K562 (cell line): ENCODE measurements around the gene ANKRD13A. TPM values are rescaled to one million over a fixed set of nuclear protein-coding genes. Genes with fewer than 3 reads are reported as not detected.

ENCODE experiments used
- CBX1 ChIP-seq: sonication (generic); IDR thresholded peaks from 2 replicates; pipeline ENCODE4 v1.6.1; 2016; ENCODE audit warnings: antibody characterized with exemption, low read depth, mild to moderate bottlenecking
- POLR2H ChIP-seq: IDR thresholded peaks from 2 replicates; pipeline ENCODE4 v1.6.1; 2016; ENCODE audit warnings: missing genetic modification characterization, low read depth, mild to moderate bottlenecking, control low read depth, missing compliant biosample characterization, moderate library complexity
- RBBP5 ChIP-seq: fragments of 200-600 bp; sonication (generic); IDR thresholded peaks from 2 replicates; pipeline ENCODE4 v1.6.1; 2012; ENCODE audit warnings: borderline replicate concordance, mild to moderate bottlenecking, low read length, control low read depth, inconsistent platforms; ENCODE audit not compliant: insufficient read depth, poor library complexity, severe bottlenecking
- SMARCE1 ChIP-seq: fragments of 450-650 bp; IDR thresholded peaks from 2 replicates; pipeline ENCODE4 v1.7.1; 2016; ENCODE audit warnings: mild to moderate bottlenecking
- TAF9B ChIP-seq: fragments of 450-650 bp; IDR thresholded peaks from 2 replicates; pipeline ENCODE4 v1.6.1; 2018; ENCODE audit warnings: mild to moderate bottlenecking; ENCODE audit not compliant: partially characterized antibody
- ZEB2 ChIP-seq: fragments of 450-650 bp; IDR thresholded peaks from 2 replicates; pipeline ENCODE4 v1.6.1; 2016
- polyA plus RNA-seq, 8 experiments: library from polyadenylated mRNA; depleted of rRNA in 4 of 8; stranded (reverse) in 5 of 8; unstranded in 3 of 8; fragments of >200 nt; fragmentation: Nextera tagmentation in 2 of 8; fragmentation: Illumina TruSeq in 1 of 8; extraction: Ambion mirVana in 2 of 8; extraction: Trizol in 1 of 8; gene quantifications; 2 replicates each; pipeline versions ENCODE4 v1.2.1 to v1.2.3, GENCODE V29; 2011 to 2014; ENCODE audit warnings: inconsistent platforms in 1 of 8, missing spikeins in 1 of 8
- total RNA-seq, 7 experiments: library from RNA; depleted of rRNA in 6 of 7; stranded (reverse); fragments of >200 nt in 6 of 7; fragmentation: Illumina TruSeq in 2 of 7; extraction: Trizol in 2 of 7; gene quantifications; 2 replicates each; pipeline versions ENCODE4 v1.2.1 to v1.2.3, GENCODE V29; 2011 to 2021; ENCODE audit warnings: low replicate concordance in 1 of 7
- TF ChIP-seq, protein P1 (sequence below), 2 experiments: IDR thresholded peaks; 2 replicates each; pipeline ENCODE4 v1.6.1; 2011; ENCODE audit warnings: borderline replicate concordance in 1 of 2, control low read depth in 1 of 2, low read depth in 1 of 2, low read length in 1 of 2, mild to moderate bottlenecking in 1 of 2, mixed read lengths in 1 of 2, moderate library complexity in 1 of 2; ENCODE audit not compliant: insufficient read depth in 1 of 2, insufficient read length in 1 of 2, poor library complexity in 1 of 2, severe bottlenecking in 1 of 2; ENCODE audit errors: extremely low read depth in 1 of 2
- TF ChIP-seq, protein P2 (sequence below): sonication (generic); formaldehyde crosslinking; IDR thresholded peaks from 2 replicates; pipeline ENCODE4 v1.8.1; 2023; ENCODE audit warnings: mild to moderate bottlenecking, missing genetic modification reagents
- TF ChIP-seq, protein P3 (sequence below): fragments of 200-600 bp; sonication (generic); IDR thresholded peaks from one replicate; pipeline ENCODE4 v1.6.1; 2012; ENCODE audit warnings: mild to moderate bottlenecking, low read depth, low read length, inconsistent platforms

The ANKRD13A gene
- total and polyA plus RNA-seq, 9 of the 15 experiments (the other 6 are each of a cell fraction or from before 2014, with no cell fraction given) = 5.0 to 55.0 (median 41.5) TPM

DNA sequence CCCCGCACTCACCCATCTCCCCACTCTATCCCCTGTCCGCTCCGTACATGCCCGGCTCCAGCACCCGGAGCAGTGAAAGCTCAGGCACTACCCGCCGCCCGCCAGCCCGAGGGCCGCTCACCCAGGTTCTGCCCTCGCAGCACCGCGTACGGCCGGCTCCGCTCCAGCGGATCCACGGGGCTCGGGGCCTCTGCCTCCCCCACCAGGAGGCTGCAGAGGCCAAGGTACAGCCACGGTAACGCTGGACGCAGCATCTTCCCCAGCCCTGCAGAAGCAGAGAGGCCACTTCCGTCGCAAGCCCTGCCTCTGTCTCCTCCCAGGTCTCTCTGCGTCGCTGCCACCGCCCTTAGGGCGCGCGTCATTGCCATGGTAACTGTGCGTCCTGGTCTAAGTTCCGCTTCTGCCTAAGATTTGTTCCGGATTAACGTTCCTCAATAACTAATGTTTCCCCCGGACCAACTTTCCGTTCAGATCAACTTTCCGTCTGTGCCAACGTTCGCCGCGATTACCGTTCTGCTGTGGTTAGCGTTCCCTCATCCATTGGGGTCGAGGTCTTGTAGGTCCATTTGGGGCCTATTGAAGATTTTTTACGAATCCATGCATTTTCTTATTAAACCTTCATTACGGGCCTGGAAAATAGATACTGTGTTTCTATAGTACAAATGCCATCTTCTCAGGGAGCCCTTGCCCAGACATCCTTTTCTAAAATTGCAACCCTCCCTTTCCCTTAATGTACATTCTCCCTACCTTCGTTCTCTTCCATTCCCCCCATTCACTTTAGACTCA is 49.2 kb downstream of the ANKRD13A start, which contains the start of gene C12orf76 (continued):
- TF ChIP-seq, protein P1, sequence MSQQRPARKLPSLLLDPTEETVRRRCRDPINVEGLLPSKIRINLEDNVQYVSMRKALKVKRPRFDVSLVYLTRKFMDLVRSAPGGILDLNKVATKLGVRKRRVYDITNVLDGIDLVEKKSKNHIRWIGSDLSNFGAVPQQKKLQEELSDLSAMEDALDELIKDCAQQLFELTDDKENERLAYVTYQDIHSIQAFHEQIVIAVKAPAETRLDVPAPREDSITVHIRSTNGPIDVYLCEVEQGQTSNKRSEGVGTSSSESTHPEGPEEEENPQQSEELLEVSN (IDR thresholded peaks at IDR 0.05; ENCODE audit: borderline replicate concordance in 1 of 2, extremely low read depth in 1 of 2, insufficient read depth in 1 of 2, insufficient read length in 1 of 2, low read depth in 1 of 2, low read length in 1 of 2, poor library complexity in 1 of 2, severe bottlenecking in 1 of 2) = peak in 1 of 2 experiments; percentile 29
- TF ChIP-seq ZEB2 (peak; percentile 98), TAF9B (peak; percentile 11), RBBP5 (peak; percentile 71), SMARCE1 (peak; percentile 38; the same call in 1 of the 2 replicates), POLR2H (peak; percentile 76), CBX1 (peak; percentile 60; the same call in 1 of the 2 replicates)
- TF ChIP-seq, protein P2, sequence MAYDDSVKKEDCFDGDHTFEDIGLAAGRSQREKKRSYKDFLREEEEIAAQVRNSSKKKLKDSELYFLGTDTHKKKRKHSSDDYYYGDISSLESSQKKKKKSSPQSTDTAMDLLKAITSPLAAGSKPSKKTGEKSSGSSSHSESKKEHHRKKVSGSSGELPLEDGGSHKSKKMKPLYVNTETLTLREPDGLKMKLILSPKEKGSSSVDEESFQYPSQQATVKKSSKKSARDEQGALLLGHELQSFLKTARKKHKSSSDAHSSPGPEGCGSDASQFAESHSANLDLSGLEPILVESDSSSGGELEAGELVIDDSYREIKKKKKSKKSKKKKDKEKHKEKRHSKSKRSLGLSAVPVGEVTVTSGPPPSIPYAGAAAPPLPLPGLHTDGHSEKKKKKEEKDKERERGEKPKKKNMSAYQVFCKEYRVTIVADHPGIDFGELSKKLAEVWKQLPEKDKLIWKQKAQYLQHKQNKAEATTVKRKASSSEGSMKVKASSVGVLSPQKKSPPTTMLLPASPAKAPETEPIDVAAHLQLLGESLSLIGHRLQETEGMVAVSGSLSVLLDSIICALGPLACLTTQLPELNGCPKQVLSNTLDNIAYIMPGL (CRISPR knock-in tag) = no peak
- TF ChIP-seq, protein P3, sequence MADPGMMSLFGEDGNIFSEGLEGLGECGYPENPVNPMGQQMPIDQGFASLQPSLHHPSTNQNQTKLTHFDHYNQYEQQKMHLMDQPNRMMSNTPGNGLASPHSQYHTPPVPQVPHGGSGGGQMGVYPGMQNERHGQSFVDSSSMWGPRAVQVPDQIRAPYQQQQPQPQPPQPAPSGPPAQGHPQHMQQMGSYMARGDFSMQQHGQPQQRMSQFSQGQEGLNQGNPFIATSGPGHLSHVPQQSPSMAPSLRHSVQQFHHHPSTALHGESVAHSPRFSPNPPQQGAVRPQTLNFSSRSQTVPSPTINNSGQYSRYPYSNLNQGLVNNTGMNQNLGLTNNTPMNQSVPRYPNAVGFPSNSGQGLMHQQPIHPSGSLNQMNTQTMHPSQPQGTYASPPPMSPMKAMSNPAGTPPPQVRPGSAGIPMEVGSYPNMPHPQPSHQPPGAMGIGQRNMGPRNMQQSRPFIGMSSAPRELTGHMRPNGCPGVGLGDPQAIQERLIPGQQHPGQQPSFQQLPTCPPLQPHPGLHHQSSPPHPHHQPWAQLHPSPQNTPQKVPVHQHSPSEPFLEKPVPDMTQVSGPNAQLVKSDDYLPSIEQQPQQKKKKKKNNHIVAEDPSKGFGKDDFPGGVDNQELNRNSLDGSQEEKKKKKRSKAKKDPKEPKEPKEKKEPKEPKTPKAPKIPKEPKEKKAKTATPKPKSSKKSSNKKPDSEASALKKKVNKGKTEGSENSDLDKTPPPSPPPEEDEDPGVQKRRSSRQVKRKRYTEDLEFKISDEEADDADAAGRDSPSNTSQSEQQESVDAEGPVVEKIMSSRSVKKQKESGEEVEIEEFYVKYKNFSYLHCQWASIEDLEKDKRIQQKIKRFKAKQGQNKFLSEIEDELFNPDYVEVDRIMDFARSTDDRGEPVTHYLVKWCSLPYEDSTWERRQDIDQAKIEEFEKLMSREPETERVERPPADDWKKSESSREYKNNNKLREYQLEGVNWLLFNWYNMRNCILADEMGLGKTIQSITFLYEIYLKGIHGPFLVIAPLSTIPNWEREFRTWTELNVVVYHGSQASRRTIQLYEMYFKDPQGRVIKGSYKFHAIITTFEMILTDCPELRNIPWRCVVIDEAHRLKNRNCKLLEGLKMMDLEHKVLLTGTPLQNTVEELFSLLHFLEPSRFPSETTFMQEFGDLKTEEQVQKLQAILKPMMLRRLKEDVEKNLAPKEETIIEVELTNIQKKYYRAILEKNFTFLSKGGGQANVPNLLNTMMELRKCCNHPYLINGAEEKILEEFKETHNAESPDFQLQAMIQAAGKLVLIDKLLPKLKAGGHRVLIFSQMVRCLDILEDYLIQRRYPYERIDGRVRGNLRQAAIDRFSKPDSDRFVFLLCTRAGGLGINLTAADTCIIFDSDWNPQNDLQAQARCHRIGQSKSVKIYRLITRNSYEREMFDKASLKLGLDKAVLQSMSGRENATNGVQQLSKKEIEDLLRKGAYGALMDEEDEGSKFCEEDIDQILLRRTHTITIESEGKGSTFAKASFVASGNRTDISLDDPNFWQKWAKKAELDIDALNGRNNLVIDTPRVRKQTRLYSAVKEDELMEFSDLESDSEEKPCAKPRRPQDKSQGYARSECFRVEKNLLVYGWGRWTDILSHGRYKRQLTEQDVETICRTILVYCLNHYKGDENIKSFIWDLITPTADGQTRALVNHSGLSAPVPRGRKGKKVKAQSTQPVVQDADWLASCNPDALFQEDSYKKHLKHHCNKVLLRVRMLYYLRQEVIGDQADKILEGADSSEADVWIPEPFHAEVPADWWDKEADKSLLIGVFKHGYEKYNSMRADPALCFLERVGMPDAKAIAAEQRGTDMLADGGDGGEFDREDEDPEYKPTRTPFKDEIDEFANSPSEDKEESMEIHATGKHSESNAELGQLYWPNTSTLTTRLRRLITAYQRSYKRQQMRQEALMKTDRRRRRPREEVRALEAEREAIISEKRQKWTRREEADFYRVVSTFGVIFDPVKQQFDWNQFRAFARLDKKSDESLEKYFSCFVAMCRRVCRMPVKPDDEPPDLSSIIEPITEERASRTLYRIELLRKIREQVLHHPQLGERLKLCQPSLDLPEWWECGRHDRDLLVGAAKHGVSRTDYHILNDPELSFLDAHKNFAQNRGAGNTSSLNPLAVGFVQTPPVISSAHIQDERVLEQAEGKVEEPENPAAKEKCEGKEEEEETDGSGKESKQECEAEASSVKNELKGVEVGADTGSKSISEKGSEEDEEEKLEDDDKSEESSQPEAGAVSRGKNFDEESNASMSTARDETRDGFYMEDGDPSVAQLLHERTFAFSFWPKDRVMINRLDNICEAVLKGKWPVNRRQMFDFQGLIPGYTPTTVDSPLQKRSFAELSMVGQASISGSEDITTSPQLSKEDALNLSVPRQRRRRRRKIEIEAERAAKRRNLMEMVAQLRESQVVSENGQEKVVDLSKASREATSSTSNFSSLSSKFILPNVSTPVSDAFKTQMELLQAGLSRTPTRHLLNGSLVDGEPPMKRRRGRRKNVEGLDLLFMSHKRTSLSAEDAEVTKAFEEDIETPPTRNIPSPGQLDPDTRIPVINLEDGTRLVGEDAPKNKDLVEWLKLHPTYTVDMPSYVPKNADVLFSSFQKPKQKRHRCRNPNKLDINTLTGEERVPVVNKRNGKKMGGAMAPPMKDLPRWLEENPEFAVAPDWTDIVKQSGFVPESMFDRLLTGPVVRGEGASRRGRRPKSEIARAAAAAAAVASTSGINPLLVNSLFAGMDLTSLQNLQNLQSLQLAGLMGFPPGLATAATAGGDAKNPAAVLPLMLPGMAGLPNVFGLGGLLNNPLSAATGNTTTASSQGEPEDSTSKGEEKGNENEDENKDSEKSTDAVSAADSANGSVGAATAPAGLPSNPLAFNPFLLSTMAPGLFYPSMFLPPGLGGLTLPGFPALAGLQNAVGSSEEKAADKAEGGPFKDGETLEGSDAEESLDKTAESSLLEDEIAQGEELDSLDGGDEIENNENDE = no peak
